GM21528 (cell line): ENCODE data around the gene SPOUT1.

ENCODE experiments used
- ATAC-seq: cut with Tn5 transposase; IDR thresholded peaks from one replicate; pipeline ENCODE4 v1.9.1; 2021; ENCODE audit warnings: mild to moderate bottlenecking, moderate library complexity; ENCODE audit not compliant: unreplicated experiment, low FRiP score

The SPOUT1 gene

DNA sequence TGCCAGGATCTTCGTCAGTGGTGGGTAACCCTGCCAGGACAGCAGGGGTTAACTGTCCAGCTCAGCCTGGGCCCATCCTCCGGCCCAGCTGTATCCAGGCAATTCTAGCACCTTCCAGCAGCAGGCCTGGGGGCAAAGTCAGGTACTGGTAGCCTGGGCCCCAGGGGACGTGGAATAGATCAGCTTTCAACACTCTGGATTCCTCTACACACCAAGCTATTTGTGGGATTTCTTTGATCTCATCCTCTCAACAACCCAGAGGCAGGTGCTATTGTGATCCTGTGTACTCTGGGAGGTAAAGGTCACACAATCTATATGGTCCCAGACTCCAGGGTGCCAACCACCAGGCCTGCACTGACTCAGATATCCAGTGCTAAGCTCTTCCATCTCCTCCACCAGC, 8.7 kb upstream of the SPOUT1 start:
- ATAC-seq, result no peak

GRCh38 chr9:128836509-128837145, 7.0 kb upstream of the SPOUT1 start:
- ATAC-seq, result no peak

DNA sequence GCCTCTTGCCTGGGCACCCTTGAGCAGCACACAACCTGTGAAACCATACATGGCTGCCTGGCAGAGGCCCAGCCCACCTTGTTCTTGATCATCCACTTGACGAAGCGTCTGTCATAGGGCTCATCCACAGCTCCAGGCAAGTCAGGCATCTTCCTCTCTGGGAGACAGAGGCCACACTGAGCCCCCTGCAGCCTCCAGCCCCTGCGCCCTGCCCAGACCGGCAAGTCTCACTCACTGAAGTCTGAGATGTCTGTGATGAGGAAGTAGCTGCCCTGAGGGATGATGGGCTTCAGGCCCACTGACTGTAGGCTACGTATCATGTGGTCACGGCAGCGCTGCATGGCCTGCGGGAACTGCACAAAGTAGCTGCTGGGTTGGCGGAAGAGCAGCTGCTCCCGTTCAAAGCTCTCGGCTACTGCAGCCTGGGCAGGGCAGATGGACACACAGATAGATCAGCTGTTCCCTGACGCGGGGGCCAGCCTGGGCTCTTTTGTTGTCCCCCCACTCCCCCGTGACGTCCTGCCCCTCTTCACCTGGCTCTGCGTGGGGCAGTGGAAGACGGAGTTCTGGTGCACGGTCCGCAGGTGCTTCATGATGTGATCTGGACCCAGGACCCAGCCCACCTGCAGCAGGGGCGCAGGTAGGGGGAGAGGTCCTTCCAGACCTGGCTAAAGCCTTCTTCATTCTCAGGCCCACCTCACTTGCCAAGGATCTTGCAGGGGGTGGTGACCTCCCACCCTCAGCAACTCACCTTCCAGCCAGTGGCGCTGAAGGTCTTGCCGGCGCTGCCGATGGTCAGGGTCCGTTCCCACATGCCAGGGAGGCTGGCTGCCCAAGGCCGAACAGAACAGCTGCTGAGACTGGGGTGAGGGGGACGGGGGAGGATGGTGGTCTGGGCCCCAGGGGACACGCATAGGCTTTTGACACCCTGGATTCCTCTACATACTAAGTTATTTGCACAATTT, 5.9 kb upstream of the SPOUT1 start:
- ATAC-seq, result no peak

GRCh38 chr9:128833696-128834095, 4.1 kb upstream of the SPOUT1 start:
- no peak for ATAC-seq

GRCh38 chr9:128828719-128829452, 708 bp downstream of the SPOUT1 start:
- peak; percentile 15 for ATAC-seq

- ATAC-seq, result no peak
Measured at GRCh38 chr9:128828267-128828666, 1.3 kb downstream of the SPOUT1 start.

DNA sequence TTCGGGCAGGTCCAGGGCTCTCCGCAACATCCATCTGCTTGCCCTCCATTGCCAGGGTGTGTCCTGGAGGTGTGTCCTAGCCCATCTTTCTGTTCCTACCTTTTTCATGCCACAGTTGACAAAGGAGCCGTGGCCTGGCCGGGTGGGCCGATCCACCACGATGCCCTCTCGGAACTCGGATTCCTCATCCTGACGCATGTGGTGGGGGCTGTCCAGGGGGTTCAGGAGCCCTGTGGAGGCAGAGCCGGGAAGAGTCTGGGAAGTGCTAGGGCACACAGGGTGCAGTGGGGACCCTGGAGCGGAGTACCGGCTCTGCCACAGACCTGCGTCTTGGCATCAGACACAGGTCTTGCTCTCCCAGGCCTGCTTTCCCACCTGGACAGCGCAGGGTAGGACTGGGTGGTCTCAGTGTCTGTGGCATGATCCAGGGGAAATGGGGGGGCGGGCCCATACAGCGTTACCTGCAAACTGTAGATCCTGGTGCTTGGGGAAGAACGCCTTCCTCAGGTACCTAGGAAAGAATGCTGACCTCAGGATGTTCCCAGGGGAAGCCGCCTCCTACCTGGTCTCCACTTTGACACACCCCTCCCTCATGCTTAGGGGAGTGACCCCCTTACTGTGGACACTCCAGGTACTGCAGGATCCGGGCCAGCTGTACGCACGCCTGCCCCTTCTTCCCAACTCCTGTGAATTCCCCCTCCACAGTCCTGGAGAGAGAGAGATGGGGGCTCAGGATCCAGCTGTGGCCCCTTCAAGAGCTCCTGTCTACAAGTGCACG, 3.5 kb downstream of the SPOUT1 start:
- ATAC-seq, result no peak

- ATAC-seq, result no peak
Measured at GRCh38 chr9:128824911-128825310, 4.7 kb downstream of the SPOUT1 start.

DNA sequence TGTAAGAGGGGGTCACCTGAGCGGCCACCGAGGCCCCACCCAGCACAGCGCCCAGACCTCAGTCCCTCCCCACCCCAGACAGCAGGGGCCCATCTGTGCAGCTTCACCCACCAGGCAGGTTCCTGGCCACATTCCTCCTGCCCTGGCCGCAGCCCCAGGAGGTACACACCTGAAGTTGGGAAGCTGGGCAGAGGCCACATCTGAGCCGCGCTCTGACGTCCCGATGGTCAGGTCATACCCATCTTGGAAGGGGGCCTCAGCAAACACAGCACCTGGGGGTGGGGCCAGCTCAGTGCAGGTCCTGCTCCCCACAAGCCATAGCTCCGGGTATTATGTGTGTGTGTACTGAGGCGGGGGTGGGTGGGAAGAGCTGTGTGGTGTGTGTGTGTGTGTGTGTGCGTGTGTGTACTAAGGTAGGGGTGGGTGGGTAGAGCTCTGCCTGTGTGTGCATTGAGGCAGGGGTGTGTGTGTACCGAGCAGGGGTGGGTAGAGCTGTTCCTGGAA, 5.6 kb downstream of the SPOUT1 start:
- ATAC-seq, result no peak

DNA sequence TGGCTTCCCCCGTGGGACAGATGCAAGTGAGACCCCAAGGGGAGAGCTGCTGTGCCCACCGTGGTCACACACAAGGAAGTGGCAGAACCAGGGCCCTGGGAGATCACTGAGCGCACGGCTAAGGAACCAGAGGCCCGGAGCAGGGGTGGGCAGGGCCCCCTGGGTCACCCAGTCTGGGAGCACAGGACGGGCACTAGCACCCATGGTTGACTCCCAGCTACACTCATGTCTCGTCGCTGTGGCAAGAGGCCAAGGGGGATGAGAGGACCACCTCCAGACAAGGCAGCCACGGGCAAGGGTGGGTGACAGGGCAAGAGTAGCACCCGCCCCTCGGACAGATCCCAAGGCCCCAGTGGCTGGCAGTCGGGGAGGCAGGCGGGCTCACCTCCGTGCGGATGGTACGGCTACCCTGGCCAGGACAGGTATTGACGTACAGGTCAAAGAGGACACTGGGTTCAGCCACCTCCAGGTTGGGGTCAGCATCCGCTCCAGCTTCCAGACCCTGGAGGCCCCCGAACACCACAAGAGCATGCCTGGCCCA, 6.2 kb downstream of the SPOUT1 start:
- ATAC-seq, result no peak

DNA sequence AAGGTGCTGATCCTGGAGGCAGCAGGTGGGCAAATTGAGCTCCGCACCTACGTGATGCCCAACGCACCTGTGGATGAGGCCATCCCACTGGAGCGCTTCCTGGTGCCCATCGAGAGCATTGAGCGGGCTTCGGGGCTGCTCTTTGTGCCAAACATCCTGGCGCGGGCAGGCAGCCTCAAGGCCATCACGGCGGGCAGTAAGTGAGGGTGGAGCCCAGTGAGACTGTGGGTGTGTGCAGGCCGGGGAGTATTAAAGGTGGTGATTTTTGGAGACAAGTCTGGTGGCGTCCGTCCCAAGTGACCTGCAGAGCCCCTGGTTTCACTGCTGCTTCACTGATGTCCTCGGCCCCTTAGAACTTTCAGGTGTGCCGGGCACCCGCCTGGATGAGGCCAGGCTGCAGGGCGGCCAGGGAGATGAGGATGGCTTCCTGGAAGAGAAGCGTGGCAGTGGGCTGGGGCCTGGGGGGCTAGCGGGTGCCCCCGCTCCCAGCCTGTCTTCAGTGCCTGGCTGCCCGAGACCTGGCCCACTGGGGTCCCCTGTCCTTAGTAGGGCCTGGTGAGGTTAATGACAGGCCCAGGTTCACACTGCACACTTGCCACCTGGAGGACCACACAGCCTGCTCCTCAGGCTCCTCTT, 7.1 kb downstream of the SPOUT1 start:
- no peak for ATAC-seq

DNA sequence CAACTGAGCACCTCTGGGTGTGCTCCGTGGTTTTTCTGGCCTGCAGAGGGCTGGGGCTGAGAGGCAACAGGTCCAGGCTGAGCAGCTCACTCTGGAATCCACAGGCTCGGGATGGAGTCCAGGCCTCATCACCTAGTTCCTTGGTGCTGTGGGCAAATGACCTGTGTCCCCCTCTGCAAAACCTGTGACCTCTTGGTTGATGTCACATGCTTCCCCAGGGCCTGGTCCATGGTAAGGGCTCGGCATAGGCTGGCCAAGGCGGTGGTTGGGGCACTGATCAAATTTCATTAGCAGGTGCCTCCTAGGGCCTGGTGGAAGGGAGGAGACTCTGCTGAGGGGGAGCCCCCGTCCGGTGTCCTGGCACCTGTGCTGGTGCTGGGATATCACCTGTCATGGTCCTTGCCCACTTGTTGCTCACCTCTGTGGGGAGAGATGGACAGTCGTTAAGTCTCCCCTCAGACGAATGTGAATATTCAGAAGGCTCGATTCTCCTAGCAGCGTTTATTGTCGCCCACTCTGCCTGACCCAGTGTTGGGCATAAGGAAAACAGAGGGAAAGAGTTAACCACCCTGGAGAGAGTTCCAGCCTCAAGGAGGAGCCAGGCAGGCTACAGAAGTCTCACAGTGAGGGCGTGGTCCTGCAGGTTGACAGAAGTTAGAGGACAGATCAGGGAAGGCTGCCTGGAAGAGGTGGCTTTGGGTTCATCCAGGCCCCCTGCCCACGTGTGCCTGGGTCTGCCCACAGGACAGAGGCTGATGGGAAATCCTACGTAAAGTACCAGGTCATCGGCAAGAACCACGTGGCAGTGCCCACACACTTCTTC, 7.8 kb downstream of the SPOUT1 start:
- no peak for ATAC-seq

GRCh38 chr9:128820665-128821583, 8.7 kb downstream of the SPOUT1 start:
- ATAC-seq, result no peak

GRCh38 chr9:128819716-128820664, 9.6 kb downstream of the SPOUT1 start:
- no peak for ATAC-seq

- ATAC-seq, result peak; percentile 34
Measured at GRCh38 chr9:128818839-128819715, 10.5 kb downstream of the SPOUT1 start.
